Lower leg skin (tissue), 3 donors: Measurements from ENCODE around the gene NMUR1.

Experiments used
- POLR2A ChIP-seq, 2 donors: fragments of 450-650 bp; IDR thresholded peaks; one replicate each; pipeline ENCODE4 v1.6.1; 2016 to 2017; ENCODE audit warnings: antibody characterized with exemption in 2 of 2, mild to moderate bottlenecking in 1 of 2, moderate library complexity in 1 of 2
- TF ChIP-seq, protein P1 (sequence below), 3 donors: fragments of 450-650 bp; IDR thresholded peaks; one replicate each; pipeline ENCODE4 v1.5.1; 2016; ENCODE audit warnings: antibody characterized with exemption in 3 of 3, mild to moderate bottlenecking in 3 of 3, moderate library complexity in 2 of 3

DNA sequence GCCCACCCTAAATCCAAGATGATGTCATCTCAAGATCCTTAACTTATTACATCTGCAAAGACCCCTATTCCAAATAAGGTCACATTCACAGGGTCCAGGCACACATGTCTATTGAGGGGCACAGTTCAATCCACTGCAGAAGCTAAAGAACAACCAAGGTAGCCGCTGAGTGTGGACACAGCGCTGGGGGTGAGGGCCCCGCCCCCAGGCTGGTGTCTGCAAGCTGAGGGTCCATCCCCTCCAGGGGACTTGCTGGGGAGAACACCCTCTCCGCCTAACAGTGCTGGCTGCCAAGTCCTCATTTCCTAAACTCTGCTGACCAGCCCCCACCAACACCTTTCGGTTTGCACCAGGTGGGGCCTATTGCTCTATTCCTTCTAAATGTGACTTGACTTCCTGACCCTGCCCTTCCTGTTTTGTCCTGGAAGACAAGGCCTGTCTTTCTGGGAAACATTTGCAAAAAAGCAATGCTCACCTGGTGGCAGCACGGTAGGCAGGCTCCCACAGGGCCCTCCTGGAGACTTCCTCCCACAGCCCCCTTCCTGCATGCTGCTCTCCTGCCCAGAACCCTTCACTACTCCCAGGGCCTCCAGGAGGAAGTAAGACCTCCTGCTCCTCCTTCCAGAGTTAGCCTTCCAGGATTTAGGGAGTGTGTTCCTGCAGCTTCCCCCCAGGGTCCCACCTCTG, 38.0 kb upstream of the NMUR1 start:
- TF ChIP-seq, protein P1, sequence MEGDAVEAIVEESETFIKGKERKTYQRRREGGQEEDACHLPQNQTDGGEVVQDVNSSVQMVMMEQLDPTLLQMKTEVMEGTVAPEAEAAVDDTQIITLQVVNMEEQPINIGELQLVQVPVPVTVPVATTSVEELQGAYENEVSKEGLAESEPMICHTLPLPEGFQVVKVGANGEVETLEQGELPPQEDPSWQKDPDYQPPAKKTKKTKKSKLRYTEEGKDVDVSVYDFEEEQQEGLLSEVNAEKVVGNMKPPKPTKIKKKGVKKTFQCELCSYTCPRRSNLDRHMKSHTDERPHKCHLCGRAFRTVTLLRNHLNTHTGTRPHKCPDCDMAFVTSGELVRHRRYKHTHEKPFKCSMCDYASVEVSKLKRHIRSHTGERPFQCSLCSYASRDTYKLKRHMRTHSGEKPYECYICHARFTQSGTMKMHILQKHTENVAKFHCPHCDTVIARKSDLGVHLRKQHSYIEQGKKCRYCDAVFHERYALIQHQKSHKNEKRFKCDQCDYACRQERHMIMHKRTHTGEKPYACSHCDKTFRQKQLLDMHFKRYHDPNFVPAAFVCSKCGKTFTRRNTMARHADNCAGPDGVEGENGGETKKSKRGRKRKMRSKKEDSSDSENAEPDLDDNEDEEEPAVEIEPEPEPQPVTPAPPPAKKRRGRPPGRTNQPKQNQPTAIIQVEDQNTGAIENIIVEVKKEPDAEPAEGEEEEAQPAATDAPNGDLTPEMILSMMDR (IDR thresholded peaks at IDR 0.05): no peak
- no peak for TF ChIP-seq POLR2A (IDR thresholded peaks at IDR 0.05)
